SU-DHL-6 (cell line): Measurements from ENCODE around the gene TMEM167A.

Source experiments
- H2AFZ ChIP-seq: fragments of 200-600 bp; sonication (generic); 2 replicates; pipeline ENCODE4 v1.6.1; 2014; ENCODE audit warnings: low read depth, mild to moderate bottlenecking, moderate library complexity, mixed read lengths, antibody characterized with exemption, low read length; ENCODE audit not compliant: severe bottlenecking
- H3F3A ChIP-seq: fragments of 200-600 bp; shearing (Covaris generic); 2 replicates; pipeline ENCODE4 v1.6.0; 2016; ENCODE audit warnings: antibody characterized with exemption, mild to moderate bottlenecking; ENCODE audit not compliant: insufficient read depth
- H3K27ac ChIP-seq: fragments of 200-600 bp; sonication (generic); 2 replicates; pipeline ENCODE4 v1.5.1; 2016; ENCODE audit warnings: low read depth, mild to moderate bottlenecking, low read length, moderate library complexity, mixed read lengths
- H3K27me3 ChIP-seq: fragments of 200-600 bp; sonication (generic), shearing (Covaris generic); 2 replicates; pipeline ENCODE4 v1.6.0; 2014; ENCODE audit warnings: mild to moderate bottlenecking, low read length
- H3K36me3 ChIP-seq: fragments of 200-600 bp; sonication (generic); 2 replicates; pipeline ENCODE4 v1.6.1; 2014; ENCODE audit warnings: mild to moderate bottlenecking, low read length, mixed read lengths
- H3K4me2 ChIP-seq: fragments of 300-600, 200-600 bp; shearing (Covaris generic), sonication (generic); 2 replicates; pipeline ENCODE4 v1.6.0; 2014; ENCODE audit warnings: low read length, low read depth, mild to moderate bottlenecking; ENCODE audit not compliant: poor library complexity, severe bottlenecking
- H3K4me3 ChIP-seq: fragments of 200-600 bp; sonication (generic); 2 replicates; pipeline ENCODE4 v1.5.1; 2014; ENCODE audit warnings: antibody characterized with exemption, low read length, mild to moderate bottlenecking, mixed read lengths; ENCODE audit not compliant: insufficient read depth, poor library complexity, severe bottlenecking
- H3K79me2 ChIP-seq: fragments of 200-600 bp; sonication (generic); 2 replicates; pipeline ENCODE4 v1.6.1; 2014; ENCODE audit warnings: mild to moderate bottlenecking, low read length, moderate library complexity; ENCODE audit not compliant: insufficient read depth
- H3K9ac ChIP-seq: fragments of 200-600 bp; sonication (generic); 2 replicates; pipeline ENCODE4 v1.7.0; 2014; ENCODE audit warnings: mild to moderate bottlenecking, low read length
- H3K9me2 ChIP-seq: fragments of 200-600 bp; sonication (generic); replicated peaks from 2 replicates; pipeline ENCODE4 v1.6.1; 2014; ENCODE audit warnings: low read length; ENCODE audit not compliant: insufficient read depth
- H3K9me3 ChIP-seq: fragments of 200-600 bp; sonication (generic); 2 replicates; pipeline ENCODE4 v1.6.1; 2014; ENCODE audit warnings: low read length, mixed read lengths; ENCODE audit not compliant: insufficient read depth
- H4K20me1 ChIP-seq: fragments of 200-600 bp; sonication (generic); 2 replicates; pipeline ENCODE4 v1.6.1; 2014; ENCODE audit warnings: low read depth, mild to moderate bottlenecking, antibody characterized with exemption, low read length, moderate library complexity, mixed read lengths
- CTCF ChIP-seq: fragments of 200-600 bp; sonication (generic); IDR thresholded peaks from one replicate; pipeline ENCODE4 v1.5.1; 2017; ENCODE audit warnings: antibody characterized with exemption, mild to moderate bottlenecking, low read length, moderate library complexity; ENCODE audit not compliant: insufficient read depth, poor library complexity, severe bottlenecking
- EZH2phosphoT487 ChIP-seq: fragments of 200-600 bp; sonication (generic), shearing (Covaris generic); conservative IDR thresholded peaks from 2 replicates; pipeline ENCODE4 v1.6.1; 2018; ENCODE audit warnings: mild to moderate bottlenecking, antibody characterized with exemption, low read length, moderate library complexity, mixed read lengths

Gene TMEM167A

GRCh38 chr5:83096660-83097339 lies 19.6 kb upstream of the TMEM167A start:
- Histone ChIP-seq H4K20me1 (no peaks in the 10 kb centered on the region), H2AFZ (no peak overlapping the region), H3K27ac (no peak overlapping the region), H3K4me3 (no peak overlapping the region), H3F3A (no peaks in the 10 kb centered on the region), H3K9ac (no peak overlapping the region), H3K9me3 (peaks cover 11% of the 10 kb centered on the region; the same call in 1 of the 2 replicates), H3K36me3 (peaks cover 8% of the 10 kb centered on the region; the same call in 1 of the 2 replicates), H3K9me2 (no peaks in the 10 kb centered on the region), H3K79me2 (0 out of 2 replicates have a peak, but pooled peaks cover 13% of the 10 kb centered on the region), H3K27me3 (no peaks in the 10 kb centered on the region), H3K4me2 (no peak overlapping the region)
- no peak for TF ChIP-seq EZH2phosphoT487
- TF ChIP-seq CTCF: no peak

- no peaks in the 10 kb centered on the region for H3F3A ChIP-seq
- no peaks in the 10 kb centered on the region for H4K20me1 ChIP-seq
- H3K36me3 ChIP-seq: peaks cover 8% of the 10 kb centered on the region; the same call in 1 of the 2 replicates
- H3K9ac ChIP-seq: no peak overlapping the region
- TF ChIP-seq CTCF (no peak), EZH2phosphoT487 (no peak)
- H3K27ac ChIP-seq: no peak overlapping the region
- H2AFZ ChIP-seq: no peak overlapping the region
- no peaks in the 10 kb centered on the region for H3K27me3 ChIP-seq
- peaks cover 11% of the 10 kb centered on the region; the same call in 1 of the 2 replicates for H3K9me3 ChIP-seq
- peaks cover 15% of the 10 kb centered on the region; the same call in 1 of the 2 replicates for H3K79me2 ChIP-seq
- H3K9me2 ChIP-seq: no peaks in the 10 kb centered on the region
- no peak overlapping the region for H3K4me2 ChIP-seq
- H3K4me3 ChIP-seq: no peak overlapping the region
Measured at GRCh38 chr5:83095957-83096539, 18.9 kb upstream of the TMEM167A start.

GRCh38 chr5:83095163-83095956 lies 18.2 kb upstream of the TMEM167A start:
- Histone ChIP-seq H3K27me3 (no peaks in the 10 kb centered on the region), H3K27ac (no peak overlapping the region), H3K9me3 (peaks cover 11% of the 10 kb centered on the region; the same call in 1 of the 2 replicates), H3K4me2 (no peak overlapping the region), H3F3A (no peaks in the 10 kb centered on the region), H3K9ac (no peak overlapping the region), H2AFZ (no peak overlapping the region), H3K9me2 (no peaks in the 10 kb centered on the region), H3K4me3 (no peak overlapping the region), H3K36me3 (peaks cover 10% of the 10 kb centered on the region; the same call in 1 of the 2 replicates), H3K79me2 (peaks cover 17% of the 10 kb centered on the region; the same call in 1 of the 2 replicates), H4K20me1 (no peaks in the 10 kb centered on the region)
- TF ChIP-seq EZH2phosphoT487 (no peak), CTCF (no peak)
